ENCODE measurements around the gene PAPPA.

GRCh38 chr9:116432051-116432450 is 278.5 kb downstream of the PAPPA start:
- no peak for TF ChIP-seq ZBTB11 (tag by site-specific recombination; conservative IDR thresholded peaks at IDR 0.05; ENCODE audit: low read depth)
- TF ChIP-seq YY1 (tag by site-specific recombination; IDR thresholded peaks at IDR 0.05): no peak
- no peak for TF ChIP-seq CTCF (tag by site-specific recombination; IDR thresholded peaks at IDR 0.05)
- TF ChIP-seq ZNF558 (tag by site-specific recombination; IDR thresholded peaks at IDR 0.05): no peak
- TF ChIP-seq SALL2 (tag by site-specific recombination; IDR thresholded peaks at IDR 0.05; ENCODE audit: borderline replicate concordance): no peak
- TF ChIP-seq ZNF398 (tag by site-specific recombination; IDR thresholded peaks at IDR 0.05): no peak
- no peak for TF ChIP-seq ZNF76 (tag by site-specific recombination; IDR thresholded peaks at IDR 0.05; ENCODE audit: borderline replicate concordance, low read depth)
- TF ChIP-seq KLF10 (tag by site-specific recombination; IDR thresholded peaks at IDR 0.05): no peak
- no peak for TF ChIP-seq ZNF302 (tag by site-specific recombination; IDR thresholded peaks at IDR 0.05; ENCODE audit: low read depth)
- no peak for TF ChIP-seq ZNF701 (tag by site-specific recombination; IDR thresholded peaks at IDR 0.05)
- no peak for TF ChIP-seq ZNF621 (tag by site-specific recombination; IDR thresholded peaks at IDR 0.05)
- TF ChIP-seq, protein P1, sequence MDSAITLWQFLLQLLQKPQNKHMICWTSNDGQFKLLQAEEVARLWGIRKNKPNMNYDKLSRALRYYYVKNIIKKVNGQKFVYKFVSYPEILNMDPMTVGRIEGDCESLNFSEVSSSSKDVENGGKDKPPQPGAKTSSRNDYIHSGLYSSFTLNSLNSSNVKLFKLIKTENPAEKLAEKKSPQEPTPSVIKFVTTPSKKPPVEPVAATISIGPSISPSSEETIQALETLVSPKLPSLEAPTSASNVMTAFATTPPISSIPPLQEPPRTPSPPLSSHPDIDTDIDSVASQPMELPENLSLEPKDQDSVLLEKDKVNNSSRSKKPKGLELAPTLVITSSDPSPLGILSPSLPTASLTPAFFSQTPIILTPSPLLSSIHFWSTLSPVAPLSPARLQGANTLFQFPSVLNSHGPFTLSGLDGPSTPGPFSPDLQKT (IDR thresholded peaks at IDR 0.05; ENCODE audit: borderline replicate concordance, low read depth, low read length): no peak
- no peak for TF ChIP-seq ZNF223 (tag by site-specific recombination; IDR thresholded peaks at IDR 0.05)
- TF ChIP-seq ZFP37 (tag by site-specific recombination; IDR thresholded peaks at IDR 0.05): no peak

Measured in HEK293 (cell line).